Skeletal muscle satellite cell (primary cell): Measurements from ENCODE around the gene ZPBP.

Experiments used
- H3K27me3 ChIP-seq: 2 replicates; pipeline ENCODE4 v1.7.0; 2013; ENCODE audit warnings: low read length; ENCODE audit not compliant: control insufficient read depth, insufficient read depth
- H3K36me3 ChIP-seq: 2 replicates; pipeline ENCODE4 v1.7.0; 2013; ENCODE audit warnings: mild to moderate bottlenecking, control low read depth, low read length; ENCODE audit not compliant: insufficient read depth
- H3K4me1 ChIP-seq: 2 replicates; pipeline ENCODE4 v1.7.0; 2013; ENCODE audit warnings: low read length; ENCODE audit not compliant: control insufficient read depth, insufficient read depth
- H3K4me2 ChIP-seq: 2 replicates; pipeline ENCODE4 v1.7.0; 2013; ENCODE audit warnings: mild to moderate bottlenecking, low read length
- H3K4me3 ChIP-seq: 2 replicates; pipeline ENCODE4 v1.7.0; 2013; ENCODE audit warnings: low read length
- H3K9ac ChIP-seq: 2 replicates; pipeline ENCODE4 v1.7.0; 2013; ENCODE audit warnings: mild to moderate bottlenecking, low read depth, low read length, moderate library complexity
- H3K9me3 ChIP-seq: replicated peaks from 2 replicates; pipeline ENCODE4 v1.7.0; 2013; ENCODE audit warnings: mild to moderate bottlenecking, control low read depth, low read length

Gene ZPBP

GRCh38 chr7:49911909-49912308 lies 181.1 kb downstream of the ZPBP start:
- Histone ChIP-seq H3K27me3 (no peaks in the 10 kb centered on the region), H3K4me3 (no peak overlapping the region), H3K4me2 (no peak overlapping the region), H3K9me3 (no peaks in the 10 kb centered on the region), H3K4me1 (no peaks in the 10 kb centered on the region), H3K9ac (no peak overlapping the region), H3K36me3 (no peaks in the 10 kb centered on the region)

GRCh38 chr7:49894543-49894942 lies 198.5 kb downstream of the ZPBP start:
- H3K36me3 ChIP-seq = no peaks in the 10 kb centered on the region
- peaks cover 6% of the 10 kb centered on the region for H3K9me3 ChIP-seq
- H3K4me2 ChIP-seq = no peak overlapping the region
- H3K4me1 ChIP-seq = no peaks in the 10 kb centered on the region
- no peaks in the 10 kb centered on the region for H3K27me3 ChIP-seq
- H3K9ac ChIP-seq = no peak overlapping the region
- H3K4me3 ChIP-seq = no peak overlapping the region

- Histone ChIP-seq H3K36me3 (no peaks in the 10 kb centered on the region), H3K4me1 (no peaks in the 10 kb centered on the region), H3K4me3 (no peak overlapping the region), H3K4me2 (no peak overlapping the region), H3K9me3 (peaks cover 6% of the 10 kb centered on the region), H3K9ac (no peak overlapping the region), H3K27me3 (no peaks in the 10 kb centered on the region)
Observed at GRCh38 chr7:49893131-49893530, 199.9 kb downstream of the ZPBP start.

GRCh38 chr7:49892481-49892880 lies 200.6 kb downstream of the ZPBP start:
- Histone ChIP-seq H3K9me3 (peaks cover 6% of the 10 kb centered on the region), H3K4me1 (no peaks in the 10 kb centered on the region), H3K36me3 (no peaks in the 10 kb centered on the region), H3K9ac (no peak overlapping the region), H3K4me2 (no peak overlapping the region), H3K27me3 (no peaks in the 10 kb centered on the region), H3K4me3 (no peak overlapping the region)
